HG02798 (cell line): ENCODE data around the gene MRPL37.
"Not testable (repeated sequence)": the region's sequence is repeated elsewhere in the genome, so short reads cannot be mapped to it uniquely, and the experiment has no call there.

Experiments
- ATAC-seq: cut with Tn5 transposase; IDR thresholded peaks from one replicate; pipeline ENCODE4 v1.9.1; 2021; ENCODE audit warnings: mild to moderate bottlenecking; ENCODE audit not compliant: unreplicated experiment, poor library complexity

The MRPL37 gene

GRCh38 chr1:54218883-54219687 is 19.1 kb downstream of the MRPL37 start:
- no peak for ATAC-seq

- no peak for ATAC-seq
Measured at GRCh38 chr1:54219688-54220003, 19.7 kb downstream of the MRPL37 start.

GRCh38 chr1:54220004-54220811 is 20.2 kb downstream of the MRPL37 start:
- ATAC-seq = no peak

- no peak for ATAC-seq
Measured at GRCh38 chr1:54221113-54221834, 21.3 kb downstream of the MRPL37 start.

GRCh38 chr1:54221867-54222484 is 22.0 kb downstream of the MRPL37 start:
- ATAC-seq = no peak

- no peak for ATAC-seq
Measured at GRCh38 chr1:54222711-54223110, 22.7 kb downstream of the MRPL37 start.

- no peak for ATAC-seq
Measured at GRCh38 chr1:54223441-54224202, 23.7 kb downstream of the MRPL37 start.

GRCh38 chr1:54224233-54224632 is 24.3 kb downstream of the MRPL37 start:
- no peak for ATAC-seq

- no peak for ATAC-seq
Measured at GRCh38 chr1:54225378-54225777, 25.4 kb downstream of the MRPL37 start.

GRCh38 chr1:54225986-54226559 is 26.1 kb downstream of the MRPL37 start:
- no peak for ATAC-seq

- no peak for ATAC-seq
Measured at GRCh38 chr1:54227091-54227602, 27.2 kb downstream of the MRPL37 start.

GRCh38 chr1:54227891-54228310 is 27.9 kb downstream of the MRPL37 start:
- no peak for ATAC-seq

GRCh38 chr1:54228638-54229079 is 28.7 kb downstream of the MRPL37 start:
- no peak for ATAC-seq

GRCh38 chr1:54229281-54229891 is 29.4 kb downstream of the MRPL37 start:
- no peak for ATAC-seq

- peak; percentile 50 for ATAC-seq
Measured at GRCh38 chr1:54230507-54231339, 30.8 kb downstream of the MRPL37 start.

GRCh38 chr1:54233196-54233595 is 33.2 kb downstream of the MRPL37 start:
- not testable (repeated sequence) for ATAC-seq

GRCh38 chr1:54234284-54234683 is 34.3 kb downstream of the MRPL37 start:
- ATAC-seq = no peak

GRCh38 chr1:54237586-54237985 is 37.6 kb downstream of the MRPL37 start:
- no peak for ATAC-seq
